Endodermal cell (in vitro differentiated cells): ENCODE data around the gene TMEM272. TPM values are rescaled to one million over a fixed set of nuclear protein-coding genes. Genes with fewer than 3 reads are reported as not detected.

Source experiments
- DNase-seq: peaks from one replicate; pipeline ENCODE4 v3.0.0-alpha.2; 2017
- H3K27ac ChIP-seq: 2 replicates; pipeline ENCODE4 v1.5.1; 2013; ENCODE audit warnings: mild to moderate bottlenecking, low read depth, low read length, moderate library complexity
- H3K27me3 ChIP-seq: 2 replicates; pipeline ENCODE4 v1.6.1; 2013; ENCODE audit warnings: mild to moderate bottlenecking, low read length, moderate library complexity; ENCODE audit not compliant: insufficient read depth, control insufficient read depth, poor library complexity, severe bottlenecking
- H3K36me3 ChIP-seq: 2 replicates; pipeline ENCODE4 v1.7.0; 2013; ENCODE audit warnings: mild to moderate bottlenecking, low read length, moderate library complexity; ENCODE audit not compliant: control insufficient read depth, insufficient read depth
- H3K4me1 ChIP-seq: one replicate; pipeline ENCODE4 v1.7.0; 2013; ENCODE audit warnings: low read length; ENCODE audit not compliant: control insufficient read depth, insufficient read depth
- H3K4me3 ChIP-seq: 2 replicates; pipeline ENCODE4 v1.5.1; 2013; ENCODE audit warnings: mild to moderate bottlenecking, low read length, moderate library complexity
- H3K9ac ChIP-seq: 2 replicates; pipeline ENCODE4 v1.6.1; 2013; ENCODE audit warnings: mild to moderate bottlenecking, low read length, moderate library complexity; ENCODE audit not compliant: poor library complexity, severe bottlenecking; ENCODE audit errors: extremely low read depth
- H3K9me3 ChIP-seq: 2 replicates; pipeline ENCODE4 v1.6.1; 2013; ENCODE audit warnings: mild to moderate bottlenecking, low read length, moderate library complexity; ENCODE audit not compliant: control insufficient read depth
- H3K27ac Mint-ChIP-seq: 2 replicates; pipeline ENCODE4 v1.8.0; 2020; ENCODE audit warnings: mixed read lengths
- H3K27me3 Mint-ChIP-seq: 2 replicates; pipeline ENCODE4 v1.8.0; 2021; ENCODE audit warnings: mild to moderate bottlenecking, mixed read lengths; ENCODE audit not compliant: insufficient read depth
- H3K36me3 Mint-ChIP-seq: 2 replicates; pipeline ENCODE4 v1.8.0; 2020; ENCODE audit warnings: low read depth, mixed read lengths
- H3K4me1 Mint-ChIP-seq: 2 replicates; pipeline ENCODE4 v1.8.0; 2020; ENCODE audit warnings: mixed read lengths
- H3K4me3 Mint-ChIP-seq: 2 replicates; pipeline ENCODE4 v1.8.0; 2020; ENCODE audit warnings: mild to moderate bottlenecking, moderate library complexity, mixed read lengths
- H3K9me3 Mint-ChIP-seq: 2 replicates; pipeline ENCODE4 v1.8.0; 2020; ENCODE audit warnings: mild to moderate bottlenecking, mixed read lengths
- CTCF ChIP-seq: fragments of 200-600 bp; sonication (generic); conservative IDR thresholded peaks from 2 replicates; pipeline ENCODE4 v1.5.0; 2021; ENCODE audit warnings: antibody characterized with exemption, mild to moderate bottlenecking
- whole genome bisulfite sequencing, 2 experiments: methylation state at CpG; one replicate each; pipeline versions ENCODE4 v1.1.5 to v1.1.7; 2013; ENCODE audit warnings: missing lambda C conversion rate in 2 of 2, mixed read lengths in 1 of 2; ENCODE audit not compliant: insufficient coverage in 1 of 2, insufficient read length in 1 of 2; 5-methylcytosine and 5-hydroxymethylcytosine counted together
- total RNA-seq, 2 donors: library from RNA; stranded (reverse); fragmentation: NEBNext Ultra II Directional in 1 of 2; extraction: Animal tissue kit (Norgen Biotek cat#: 25700) in 1 of 2; gene quantifications; 2 replicates in 1 of 2; 3 replicates in 1 of 2; pipeline ENCODE4 v1.2.1, GENCODE V29; 2021

The TMEM272 gene
- total RNA-seq, 2 donors from 2014 or later = 0.62 TPM

DNA sequence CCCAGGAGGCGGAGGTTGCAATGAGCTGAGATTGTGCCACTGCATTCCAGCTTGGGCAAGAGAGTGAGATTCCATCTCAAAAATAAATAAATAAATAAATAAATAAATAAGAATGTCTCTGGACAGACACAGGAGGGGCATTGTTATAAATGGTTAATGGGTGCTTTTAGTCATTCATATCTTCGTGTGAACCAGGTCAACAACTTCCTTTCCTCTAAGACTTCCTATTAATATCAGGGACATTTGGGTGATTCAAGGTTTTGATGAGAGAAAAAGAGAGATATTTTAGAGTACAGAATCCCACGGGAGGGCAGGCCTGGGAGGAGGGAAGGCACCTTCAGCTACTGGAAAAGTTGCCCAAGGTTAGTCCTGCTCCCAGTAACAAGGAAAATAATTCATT is 64.9 kb downstream of the TMEM272 start:
- peaks cover 4% of the 10 kb centered on the region for H3K4me1 Mint-ChIP-seq
- no peak overlapping the region for H3K4me3 Mint-ChIP-seq
- 94% methylated on average over 2 of the region's 3 CpGs; no CpG with 5 or more reads in 1 of the 2 experiments for WGBS, 2 experiments
- no peaks in the 10 kb centered on the region for H3K27me3 Mint-ChIP-seq
- peaks cover 3% of the 10 kb centered on the region for H3K4me1 ChIP-seq
- H3K9me3 ChIP-seq = no peaks in the 10 kb centered on the region
- no peak overlapping the region for H3K27ac Mint-ChIP-seq
- H3K27me3 ChIP-seq = no peaks in the 10 kb centered on the region
- no peaks in the 10 kb centered on the region for H3K36me3 Mint-ChIP-seq
- no peak for DNase-seq
- H3K4me3 ChIP-seq = no peak overlapping the region
- peaks cover 1% of the 10 kb centered on the region for H3K9me3 Mint-ChIP-seq
- no peak for TF ChIP-seq CTCF
- H3K9ac ChIP-seq = no peak overlapping the region
- no peak overlapping the region for H3K27ac ChIP-seq
- no peaks in the 10 kb centered on the region for H3K36me3 ChIP-seq

DNA sequence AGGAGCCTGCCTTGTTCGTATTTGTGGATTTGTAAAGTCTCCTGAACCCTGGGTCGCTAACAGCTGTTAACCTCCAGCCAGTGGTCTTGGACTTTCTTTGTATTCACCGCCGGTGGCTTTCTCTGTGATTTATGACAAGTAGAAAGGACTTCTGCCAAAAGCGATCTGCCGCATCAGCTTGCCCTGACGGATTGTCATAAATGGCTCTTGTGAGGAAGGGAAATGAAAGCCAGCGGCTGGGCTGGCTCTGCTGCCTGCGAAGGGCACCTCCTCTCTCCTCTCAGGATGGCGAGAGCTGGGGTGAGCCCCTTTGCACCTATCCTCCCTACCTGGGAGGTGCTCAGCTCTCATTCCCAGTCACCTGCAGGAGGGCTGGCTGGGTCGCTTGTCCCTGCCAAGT is 66.6 kb downstream of the TMEM272 start:
- Histone ChIP-seq H3K27me3 (no peaks in the 10 kb centered on the region), H3K9ac (no peak overlapping the region), H3K4me3 (no peak overlapping the region), H3K36me3 (no peaks in the 10 kb centered on the region), H3K9me3 (no peaks in the 10 kb centered on the region), H3K27ac (peak overlapping the region; percentile 58), H3K4me1 (peaks cover 3% of the 10 kb centered on the region)
- TF ChIP-seq CTCF = no peak
- H3K36me3 Mint-ChIP-seq = no peaks in the 10 kb centered on the region
- peaks cover 4% of the 10 kb centered on the region for H3K4me1 Mint-ChIP-seq
- no peak overlapping the region for H3K4me3 Mint-ChIP-seq
- H3K9me3 Mint-ChIP-seq = peaks cover 1% of the 10 kb centered on the region
- peak overlapping the region; percentile 44 for H3K27ac Mint-ChIP-seq
- H3K27me3 Mint-ChIP-seq = no peaks in the 10 kb centered on the region
- DNase-seq = no peak
- WGBS, 2 experiments = 84 to 89% methylated on average over 5 to 10 of the region's 11 CpGs

- Mint-ChIP-seq H3K4me3 (no peak overlapping the region), H3K27me3 (no peaks in the 10 kb centered on the region)
- WGBS, 2 experiments = 92 to 93% methylated on average over 8 to 9 of the region's 9 CpGs
These were observed 67.1 kb downstream of the TMEM272 start for GRCh38 chr13:51777921-51778320.

More at GRCh38 chr13:51777921-51778320, 67.1 kb downstream of the TMEM272 start:
- H3K27ac Mint-ChIP-seq = no peak overlapping the region
- Histone ChIP-seq H3K9me3 (no peaks in the 10 kb centered on the region), H3K36me3 (no peaks in the 10 kb centered on the region), H3K4me3 (no peak overlapping the region), H3K9ac (no peak overlapping the region), H3K27ac (peak overlapping the region; percentile 58), H3K27me3 (no peaks in the 10 kb centered on the region), H3K4me1 (peaks cover 3% of the 10 kb centered on the region)
- DNase-seq = no peak
- peaks cover 4% of the 10 kb centered on the region for H3K4me1 Mint-ChIP-seq
- no peak for TF ChIP-seq CTCF
- no peaks in the 10 kb centered on the region for H3K36me3 Mint-ChIP-seq
- H3K9me3 Mint-ChIP-seq = peaks cover 1% of the 10 kb centered on the region
